DND-41 (cell line): ENCODE results near the gene PHC3.
A peak's percentile ranks its signal among the peaks of the same experiment; 100 is the strongest.

Experiments
- EZH2 ChIP-seq: IDR thresholded peaks from 3 replicates; pipeline ENCODE4 v1.6.1; 2012; ENCODE audit warnings: borderline replicate concordance, low read depth, mild to moderate bottlenecking, moderate library complexity, low read length, inconsistent platforms; ENCODE audit not compliant: severe bottlenecking
- TF ChIP-seq, protein P1 (sequence below): IDR thresholded peaks from 2 replicates; pipeline ENCODE4 v1.5.1; 2012; ENCODE audit warnings: borderline replicate concordance, low read length, moderate library complexity, mild to moderate bottlenecking; ENCODE audit not compliant: poor library complexity, severe bottlenecking; ENCODE audit errors: extremely low read depth

- TF ChIP-seq, protein P1, sequence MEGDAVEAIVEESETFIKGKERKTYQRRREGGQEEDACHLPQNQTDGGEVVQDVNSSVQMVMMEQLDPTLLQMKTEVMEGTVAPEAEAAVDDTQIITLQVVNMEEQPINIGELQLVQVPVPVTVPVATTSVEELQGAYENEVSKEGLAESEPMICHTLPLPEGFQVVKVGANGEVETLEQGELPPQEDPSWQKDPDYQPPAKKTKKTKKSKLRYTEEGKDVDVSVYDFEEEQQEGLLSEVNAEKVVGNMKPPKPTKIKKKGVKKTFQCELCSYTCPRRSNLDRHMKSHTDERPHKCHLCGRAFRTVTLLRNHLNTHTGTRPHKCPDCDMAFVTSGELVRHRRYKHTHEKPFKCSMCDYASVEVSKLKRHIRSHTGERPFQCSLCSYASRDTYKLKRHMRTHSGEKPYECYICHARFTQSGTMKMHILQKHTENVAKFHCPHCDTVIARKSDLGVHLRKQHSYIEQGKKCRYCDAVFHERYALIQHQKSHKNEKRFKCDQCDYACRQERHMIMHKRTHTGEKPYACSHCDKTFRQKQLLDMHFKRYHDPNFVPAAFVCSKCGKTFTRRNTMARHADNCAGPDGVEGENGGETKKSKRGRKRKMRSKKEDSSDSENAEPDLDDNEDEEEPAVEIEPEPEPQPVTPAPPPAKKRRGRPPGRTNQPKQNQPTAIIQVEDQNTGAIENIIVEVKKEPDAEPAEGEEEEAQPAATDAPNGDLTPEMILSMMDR = peak; percentile 65
- TF ChIP-seq EZH2 = no peak
Measured at GRCh38 chr3:170054204-170054603, 127.3 kb downstream of the PHC3 start.
